EH (cell line): ENCODE measurements around the gene PTPRN2.
"Not testable (repeated sequence)": the region's sequence is repeated elsewhere in the genome, so short reads cannot be mapped to it uniquely, and the experiment has no call there.

Experiments used
- DNase-seq: peaks from one replicate; pipeline ENCODE4 v3.0.0-alpha.2; 2015; ENCODE audit warnings: low read depth

The PTPRN2 gene

GRCh38 chr7:158532093-158532627 lies 55.5 kb downstream of the PTPRN2 start:
- DNase-seq, result no peak

- no peak for DNase-seq
Measured at GRCh38 chr7:158531661-158532060, 56.0 kb downstream of the PTPRN2 start.

- DNase-seq, result no peak
Measured at GRCh38 chr7:158530800-158531609, 56.6 kb downstream of the PTPRN2 start.

GRCh38 chr7:158529181-158530096 lies 58.2 kb downstream of the PTPRN2 start:
- DNase-seq, result no peak

DNA sequence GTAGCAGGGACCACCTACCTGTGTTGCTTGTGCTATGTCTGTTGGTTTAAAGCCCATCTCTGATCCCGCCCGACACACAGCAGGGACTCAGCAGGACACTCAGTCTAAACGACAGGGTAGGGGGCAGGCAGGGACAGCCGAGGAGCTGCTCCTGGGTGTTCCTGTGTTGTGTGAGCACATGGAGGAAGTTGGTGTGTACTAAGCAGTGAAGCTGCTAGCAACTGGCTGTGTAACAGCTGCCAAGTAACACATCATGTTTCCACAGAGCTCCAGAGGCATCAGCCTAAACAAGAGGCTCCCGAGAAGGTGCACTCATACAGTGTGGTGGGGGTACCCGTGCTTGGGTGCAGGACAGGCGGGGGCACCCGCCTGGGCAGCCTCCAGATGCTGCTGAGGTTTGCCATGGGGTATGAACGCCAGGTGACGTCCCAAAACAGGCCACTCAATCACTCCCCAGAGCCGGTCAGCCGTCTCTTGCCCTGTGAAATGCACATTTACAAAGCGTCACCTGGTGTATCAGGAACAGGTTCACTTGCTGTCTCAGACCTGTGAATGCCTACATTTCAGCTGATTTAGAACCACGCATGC lies 59.6 kb downstream of the PTPRN2 start:
- DNase-seq, result no peak

GRCh38 chr7:158527495-158527894 lies 60.1 kb downstream of the PTPRN2 start:
- no peak for DNase-seq

DNA sequence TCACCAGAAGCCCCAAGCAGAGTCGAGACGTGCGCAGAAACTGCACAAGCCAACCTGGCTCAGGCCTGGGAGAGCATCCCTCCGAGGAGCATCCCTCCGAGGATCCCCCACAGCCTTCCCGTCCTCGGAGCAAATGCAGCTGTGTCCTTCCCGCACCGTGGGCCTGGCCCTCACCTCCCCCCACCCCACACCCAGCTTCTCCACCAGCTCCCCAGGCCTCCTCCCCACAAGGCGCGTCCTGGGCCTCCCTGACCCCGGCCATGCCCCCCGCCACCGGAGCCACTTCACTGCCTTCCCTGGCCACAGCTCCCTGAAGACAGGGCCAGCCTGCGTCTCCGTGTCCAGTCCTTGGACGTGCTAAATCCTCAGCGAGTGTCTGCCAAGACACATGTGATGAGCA lies 60.6 kb downstream of the PTPRN2 start:
- DNase-seq, result no peak

- DNase-seq, result no peak
Measured at GRCh38 chr7:158526531-158526930, 61.1 kb downstream of the PTPRN2 start.

DNA sequence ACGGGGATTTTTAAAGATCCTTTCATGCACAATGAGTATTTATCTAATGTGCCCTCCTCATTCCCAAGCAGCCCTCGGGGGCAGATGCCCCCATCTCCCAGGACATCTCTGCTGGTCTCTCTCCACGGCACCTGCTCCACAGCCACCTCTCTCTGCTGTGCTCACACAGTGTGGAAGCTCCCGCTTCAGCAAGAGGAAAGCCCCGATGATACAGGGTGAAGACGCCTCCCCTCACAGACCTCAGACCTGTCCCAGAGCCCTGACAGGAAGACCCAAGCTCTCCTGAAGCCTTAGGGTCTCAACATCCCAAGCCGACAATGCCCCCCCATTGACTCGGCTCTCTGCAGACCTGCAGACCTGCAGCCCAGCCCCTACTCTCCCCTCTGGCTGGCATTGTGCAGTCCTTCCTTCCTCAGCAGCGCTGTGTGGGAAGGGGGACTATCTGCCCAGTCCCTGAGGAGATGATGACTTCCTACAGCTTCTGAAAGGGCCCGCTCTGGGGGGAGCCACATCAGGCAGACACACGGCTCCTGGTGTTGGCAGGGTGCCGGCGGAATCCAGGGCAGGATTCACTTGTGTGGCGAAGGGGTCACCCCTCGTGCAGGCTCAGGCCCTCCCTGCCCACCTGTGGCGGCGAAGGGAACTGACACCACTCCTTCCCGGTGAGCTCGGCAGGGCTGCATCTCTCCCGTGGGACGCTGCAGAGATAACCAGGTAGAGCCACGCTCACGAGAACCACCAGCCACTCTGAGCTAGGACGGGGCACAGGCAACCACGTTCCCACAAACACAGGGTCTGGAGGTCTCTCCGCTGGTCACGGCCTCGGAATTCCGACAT lies 61.8 kb downstream of the PTPRN2 start:
- DNase-seq, result no peak

GRCh38 chr7:158524749-158525635 lies 62.6 kb downstream of the PTPRN2 start:
- DNase-seq, result no peak

DNA sequence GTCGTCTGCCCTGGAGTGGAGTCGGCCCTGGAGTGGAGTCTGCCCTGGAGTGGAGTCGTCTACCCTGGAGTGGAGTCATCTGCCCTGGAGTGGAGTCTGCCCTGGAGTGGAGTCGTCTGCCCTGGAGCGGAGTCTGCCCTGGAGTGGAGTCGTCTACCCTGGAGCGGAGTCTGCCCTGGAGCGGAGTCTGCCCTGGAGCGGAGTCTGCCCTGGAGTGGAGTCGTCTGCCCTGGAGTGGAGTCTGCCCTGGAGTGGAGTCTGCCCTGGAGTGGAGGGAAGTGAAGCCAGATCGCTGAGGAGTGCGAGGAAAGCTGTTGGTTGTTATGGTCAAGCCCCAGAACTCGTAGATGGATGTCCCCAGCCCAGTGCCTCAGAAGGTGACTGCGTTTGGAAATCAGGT lies 63.3 kb downstream of the PTPRN2 start:
- not testable (repeated sequence) for DNase-seq

- DNase-seq, result not testable (repeated sequence)
Measured at GRCh38 chr7:158523877-158524276, 63.7 kb downstream of the PTPRN2 start.

DNA sequence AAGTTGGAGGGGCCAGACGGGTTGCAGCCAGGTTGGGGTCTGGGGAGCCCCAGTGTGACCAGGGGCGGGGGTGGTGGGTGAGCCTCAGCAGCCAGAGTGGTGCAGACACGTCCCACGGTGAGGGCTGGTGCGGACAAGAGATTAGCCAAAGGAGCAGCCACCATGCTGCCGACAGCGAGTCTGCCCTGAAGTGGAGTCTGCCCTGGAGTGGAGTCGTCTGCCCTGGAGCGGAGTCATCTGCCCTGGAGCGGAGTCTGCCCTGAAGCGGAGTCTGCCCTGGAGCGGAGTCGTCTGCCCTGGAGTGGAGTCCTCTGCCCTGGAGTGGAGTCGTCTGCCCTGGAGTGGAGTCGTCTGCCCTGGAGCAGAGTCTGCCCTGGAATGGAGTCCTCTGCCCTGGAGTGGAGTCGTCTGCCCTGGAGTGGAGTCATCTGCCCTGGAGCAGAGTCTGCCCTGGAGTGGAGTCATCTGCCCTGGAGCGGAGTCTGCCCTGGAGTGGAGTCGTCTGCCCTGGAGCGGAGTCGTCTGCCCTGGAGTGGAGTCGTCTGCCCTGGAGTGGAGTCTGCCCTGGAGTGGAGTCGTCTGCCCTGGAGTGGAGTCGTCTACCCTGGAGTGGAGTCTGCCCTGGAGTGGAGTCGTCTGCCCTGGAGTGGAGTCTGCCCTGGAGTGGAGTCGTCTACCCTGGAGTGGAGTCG lies 64.3 kb downstream of the PTPRN2 start:
- not testable (repeated sequence) for DNase-seq

GRCh38 chr7:158521795-158522194 lies 65.8 kb downstream of the PTPRN2 start:
- DNase-seq, result not testable (repeated sequence)

GRCh38 chr7:158520825-158521224 lies 66.8 kb downstream of the PTPRN2 start:
- no peak for DNase-seq

DNA sequence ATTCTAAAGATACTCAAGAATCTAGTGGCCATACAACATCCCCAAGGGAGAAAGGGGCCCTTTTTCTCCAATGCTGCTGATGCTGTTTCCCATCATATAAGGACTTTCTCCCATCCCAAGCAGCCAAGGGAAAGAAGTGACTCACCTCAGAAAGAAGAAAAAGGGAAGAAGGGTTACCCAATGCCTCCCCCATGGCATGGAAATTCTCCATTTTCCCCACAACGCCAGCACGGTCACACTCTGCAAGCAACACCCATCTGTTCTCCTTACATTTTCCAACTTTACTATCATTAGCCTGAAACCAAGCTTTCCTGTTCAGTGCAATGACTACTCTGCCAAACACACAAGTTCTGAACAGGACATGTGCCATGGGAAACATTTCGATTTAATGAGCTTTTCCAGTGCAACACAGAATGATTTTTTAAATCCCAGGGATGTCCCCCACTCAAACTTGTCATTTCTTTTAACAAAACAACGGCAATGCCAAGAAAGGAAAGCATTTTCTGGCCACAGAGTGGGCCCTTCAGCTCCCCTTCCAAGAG lies 67.9 kb downstream of the PTPRN2 start:
- DNase-seq, result no peak

GRCh38 chr7:158518980-158519632 lies 68.5 kb downstream of the PTPRN2 start:
- DNase-seq, result no peak

- DNase-seq, result no peak
Measured at GRCh38 chr7:158517571-158517970, 70.1 kb downstream of the PTPRN2 start.

GRCh38 chr7:158517072-158517471 lies 70.6 kb downstream of the PTPRN2 start:
- DNase-seq, result no peak
